Measurements from ENCODE around the gene ZFP3. TPM values are rescaled to one million over a fixed set of nuclear protein-coding genes. Genes with fewer than 3 reads are reported as not detected.
"Not testable (repeated sequence)": the region's sequence is repeated elsewhere in the genome, so short reads cannot be mapped to it uniquely, and the experiment has no call there.

Gene ZFP3
- total RNA-seq, 1 donor from 2014 or later = 0.55 TPM

DNA sequence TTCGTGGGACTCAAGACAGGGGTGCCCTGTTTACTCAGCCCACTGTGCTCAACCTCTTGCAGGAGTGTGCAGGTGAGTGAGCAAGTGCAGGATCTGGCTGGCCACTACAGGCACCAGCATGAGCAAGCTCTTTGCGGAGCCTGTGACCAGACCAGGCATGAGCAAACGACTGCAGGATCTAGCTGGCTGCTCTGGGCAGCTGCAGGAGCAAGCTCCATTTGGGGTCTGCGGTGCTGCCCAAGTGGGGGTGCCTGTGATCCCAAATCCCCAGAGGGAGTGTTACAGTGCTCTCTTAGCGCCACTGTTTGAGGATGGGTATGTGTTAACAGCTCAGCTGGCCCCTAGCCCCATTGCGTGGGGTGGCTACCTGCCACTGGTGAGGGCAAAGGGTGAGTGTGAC is 40.0 kb downstream of the ZFP3 start:
- Mint-ChIP-seq H3K4me3 (ENCODE audit: unreplicated experiment) (no peak overlapping the region), H3K4me1 (ENCODE audit: low read depth) (peaks cover 3% of the 10 kb centered on the region), H3K9me3 (ENCODE audit: low read depth) (peaks cover 6% of the 10 kb centered on the region), H3K36me3 (ENCODE audit: low read depth) (peaks cover 2% of the 10 kb centered on the region), H3K27ac (ENCODE audit: unreplicated experiment) (no peak overlapping the region), H3K27me3 (ENCODE audit: low read depth) (peaks cover 3% of the 10 kb centered on the region)
- DNase-seq (ENCODE audit: low spot score) = peak; percentile 57
- TF ChIP-seq, protein P1, sequence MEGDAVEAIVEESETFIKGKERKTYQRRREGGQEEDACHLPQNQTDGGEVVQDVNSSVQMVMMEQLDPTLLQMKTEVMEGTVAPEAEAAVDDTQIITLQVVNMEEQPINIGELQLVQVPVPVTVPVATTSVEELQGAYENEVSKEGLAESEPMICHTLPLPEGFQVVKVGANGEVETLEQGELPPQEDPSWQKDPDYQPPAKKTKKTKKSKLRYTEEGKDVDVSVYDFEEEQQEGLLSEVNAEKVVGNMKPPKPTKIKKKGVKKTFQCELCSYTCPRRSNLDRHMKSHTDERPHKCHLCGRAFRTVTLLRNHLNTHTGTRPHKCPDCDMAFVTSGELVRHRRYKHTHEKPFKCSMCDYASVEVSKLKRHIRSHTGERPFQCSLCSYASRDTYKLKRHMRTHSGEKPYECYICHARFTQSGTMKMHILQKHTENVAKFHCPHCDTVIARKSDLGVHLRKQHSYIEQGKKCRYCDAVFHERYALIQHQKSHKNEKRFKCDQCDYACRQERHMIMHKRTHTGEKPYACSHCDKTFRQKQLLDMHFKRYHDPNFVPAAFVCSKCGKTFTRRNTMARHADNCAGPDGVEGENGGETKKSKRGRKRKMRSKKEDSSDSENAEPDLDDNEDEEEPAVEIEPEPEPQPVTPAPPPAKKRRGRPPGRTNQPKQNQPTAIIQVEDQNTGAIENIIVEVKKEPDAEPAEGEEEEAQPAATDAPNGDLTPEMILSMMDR (IDR thresholded peaks at IDR 0.05) = no peak

DNA sequence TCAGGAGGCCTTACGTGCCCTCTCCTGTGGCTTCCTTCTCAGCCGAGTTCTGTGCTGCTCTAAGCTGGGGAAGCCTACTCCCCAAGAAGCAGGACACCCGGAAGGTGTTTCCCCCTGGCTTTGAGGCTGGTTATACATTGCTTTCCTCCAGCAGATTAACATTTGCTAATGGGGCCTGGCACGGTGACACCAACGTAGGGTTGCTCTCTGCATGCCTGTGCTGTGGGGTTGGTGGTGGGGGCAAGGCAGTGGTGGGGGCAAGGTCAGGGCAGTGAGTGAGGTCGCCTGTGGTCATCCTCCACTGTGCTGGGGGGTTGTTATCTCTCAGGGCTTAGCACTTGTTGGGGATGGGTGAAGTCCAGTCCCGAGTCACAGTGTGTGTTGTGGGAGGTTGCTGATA is 41.8 kb downstream of the ZFP3 start:
- Mint-ChIP-seq H3K9me3 (ENCODE audit: low read depth) (peaks cover 6% of the 10 kb centered on the region), H3K27ac (ENCODE audit: unreplicated experiment) (no peak overlapping the region), H3K4me1 (ENCODE audit: low read depth) (peaks cover 3% of the 10 kb centered on the region), H3K36me3 (ENCODE audit: low read depth) (no peaks in the 10 kb centered on the region), H3K27me3 (ENCODE audit: low read depth) (peaks cover 3% of the 10 kb centered on the region), H3K4me3 (ENCODE audit: unreplicated experiment) (no peak overlapping the region)
- TF ChIP-seq, protein P1 (IDR thresholded peaks at IDR 0.05) = no peak
- peak; percentile 25 for DNase-seq (ENCODE audit: low spot score)

DNA sequence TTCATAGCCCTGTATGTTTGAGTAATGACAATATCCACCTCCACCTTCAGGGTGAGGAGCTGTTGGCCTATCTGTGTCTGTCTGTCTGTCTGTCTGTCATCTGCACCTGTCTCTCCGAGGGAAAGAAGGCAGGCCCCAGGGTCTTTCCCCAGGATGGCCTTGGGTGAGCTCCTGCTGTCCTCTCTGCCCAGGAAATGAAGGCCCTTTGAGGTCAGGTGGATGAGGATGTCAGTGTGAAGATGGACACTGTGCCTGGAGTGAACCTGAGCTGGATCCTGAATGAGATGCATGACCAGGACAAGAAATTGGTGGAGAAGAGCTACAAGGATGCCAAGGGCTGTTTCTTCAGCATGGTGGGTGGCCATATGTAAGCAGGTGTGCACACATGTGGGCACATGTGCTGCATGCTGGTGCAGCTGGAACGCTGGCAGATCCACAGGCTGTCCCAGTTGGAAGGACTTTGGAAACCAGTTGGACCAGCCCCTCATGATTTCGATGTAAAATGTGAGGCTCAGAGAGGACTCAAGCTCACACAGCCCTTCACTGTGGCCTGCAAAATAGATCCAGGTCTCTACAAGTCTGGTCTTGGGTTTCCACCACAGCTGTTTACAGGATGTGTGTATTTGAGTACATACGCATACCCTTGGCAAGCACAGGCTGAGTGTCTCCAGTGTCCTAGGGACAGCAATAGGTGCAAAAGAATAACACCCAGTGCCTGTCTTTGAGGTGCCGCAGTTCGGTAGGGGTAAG is 42.3 kb downstream of the ZFP3 start:
- H3K4me3 Mint-ChIP-seq (ENCODE audit: unreplicated experiment) = peak overlapping the region; percentile 16
- peak; percentile 35 for DNase-seq (ENCODE audit: low spot score)
- not testable (repeated sequence) for H3K9me3 Mint-ChIP-seq (ENCODE audit: low read depth); H3K27ac Mint-ChIP-seq (ENCODE audit: unreplicated experiment); H3K27me3 Mint-ChIP-seq (ENCODE audit: low read depth); H3K4me1 Mint-ChIP-seq (ENCODE audit: low read depth); H3K36me3 Mint-ChIP-seq (ENCODE audit: low read depth)

DNA sequence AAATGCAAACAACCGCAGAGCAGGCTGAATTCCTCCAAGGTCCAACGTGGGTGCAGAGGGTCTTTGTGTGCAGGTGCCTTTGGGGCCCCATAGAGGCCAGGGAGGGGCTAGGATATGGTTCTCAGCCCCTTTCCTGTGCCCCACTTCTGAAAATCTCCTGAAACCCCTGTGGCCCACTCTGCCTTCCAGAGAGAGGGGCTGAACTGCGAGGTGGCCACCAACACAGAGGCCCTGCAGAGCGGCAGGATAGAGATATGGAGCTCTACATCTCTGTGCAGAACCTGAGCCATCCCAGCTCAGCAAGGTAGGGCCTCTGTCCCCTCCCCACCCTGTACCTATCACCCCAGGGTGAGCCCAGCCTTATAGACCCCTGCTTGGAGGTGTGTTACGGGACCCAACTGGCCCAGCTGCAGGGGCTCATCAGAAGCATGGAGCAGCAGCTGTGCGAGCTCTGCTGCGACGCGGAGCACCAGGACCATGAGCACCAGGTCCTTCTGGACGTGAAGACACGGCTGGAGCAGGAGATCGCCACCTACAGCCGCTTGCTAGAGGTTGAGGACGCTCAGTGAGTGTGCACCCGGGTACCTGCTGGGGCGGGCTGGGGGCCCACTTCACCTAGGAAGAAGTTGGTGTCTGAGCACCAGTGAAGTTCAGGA is 43.0 kb downstream of the ZFP3 start:
- no peak overlapping the region for H3K27ac Mint-ChIP-seq (ENCODE audit: unreplicated experiment)
- peaks cover 3% of the 10 kb centered on the region for H3K4me1 Mint-ChIP-seq (ENCODE audit: low read depth)
- TF ChIP-seq, protein P1 (IDR thresholded peaks at IDR 0.05) = no peak
- peak overlapping the region; percentile 75 for H3K4me3 Mint-ChIP-seq (ENCODE audit: unreplicated experiment)
- peak; percentile 76 for DNase-seq (ENCODE audit: low spot score)
- no peaks in the 10 kb centered on the region for H3K36me3 Mint-ChIP-seq (ENCODE audit: low read depth)
- peaks cover 6% of the 10 kb centered on the region for H3K9me3 Mint-ChIP-seq (ENCODE audit: low read depth)
- H3K27me3 Mint-ChIP-seq (ENCODE audit: low read depth) = peaks cover 6% of the 10 kb centered on the region

DNA sequence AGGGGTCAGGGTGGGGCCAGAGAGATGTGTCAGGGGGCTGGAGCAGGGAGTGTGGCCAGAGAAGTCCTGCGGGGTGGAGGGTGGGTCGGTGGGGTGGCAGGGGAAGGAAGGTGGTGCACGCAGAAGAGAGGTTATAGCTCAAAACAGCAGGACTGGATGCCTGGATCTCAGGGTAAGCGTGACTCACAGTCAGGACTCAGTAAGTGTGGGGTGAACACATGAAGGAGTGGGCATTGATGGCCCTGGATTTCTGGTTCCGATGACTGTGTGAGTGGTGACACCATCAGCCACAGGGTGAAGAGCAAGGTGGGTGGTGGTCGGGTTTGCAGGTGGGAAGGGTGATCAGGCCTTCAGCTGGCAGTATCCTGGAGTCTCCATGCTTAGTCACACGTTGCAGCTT is 43.8 kb downstream of the ZFP3 start:
- not testable (repeated sequence) for H3K4me1 Mint-ChIP-seq (ENCODE audit: low read depth); H3K27me3 Mint-ChIP-seq (ENCODE audit: low read depth); H3K9me3 Mint-ChIP-seq (ENCODE audit: low read depth); H3K36me3 Mint-ChIP-seq (ENCODE audit: low read depth)
- peak; percentile 27 for DNase-seq (ENCODE audit: low spot score)
- peak overlapping the region; percentile 5 for H3K27ac Mint-ChIP-seq (ENCODE audit: unreplicated experiment)
- H3K4me3 Mint-ChIP-seq (ENCODE audit: unreplicated experiment) = peak overlapping the region; percentile 75

DNA sequence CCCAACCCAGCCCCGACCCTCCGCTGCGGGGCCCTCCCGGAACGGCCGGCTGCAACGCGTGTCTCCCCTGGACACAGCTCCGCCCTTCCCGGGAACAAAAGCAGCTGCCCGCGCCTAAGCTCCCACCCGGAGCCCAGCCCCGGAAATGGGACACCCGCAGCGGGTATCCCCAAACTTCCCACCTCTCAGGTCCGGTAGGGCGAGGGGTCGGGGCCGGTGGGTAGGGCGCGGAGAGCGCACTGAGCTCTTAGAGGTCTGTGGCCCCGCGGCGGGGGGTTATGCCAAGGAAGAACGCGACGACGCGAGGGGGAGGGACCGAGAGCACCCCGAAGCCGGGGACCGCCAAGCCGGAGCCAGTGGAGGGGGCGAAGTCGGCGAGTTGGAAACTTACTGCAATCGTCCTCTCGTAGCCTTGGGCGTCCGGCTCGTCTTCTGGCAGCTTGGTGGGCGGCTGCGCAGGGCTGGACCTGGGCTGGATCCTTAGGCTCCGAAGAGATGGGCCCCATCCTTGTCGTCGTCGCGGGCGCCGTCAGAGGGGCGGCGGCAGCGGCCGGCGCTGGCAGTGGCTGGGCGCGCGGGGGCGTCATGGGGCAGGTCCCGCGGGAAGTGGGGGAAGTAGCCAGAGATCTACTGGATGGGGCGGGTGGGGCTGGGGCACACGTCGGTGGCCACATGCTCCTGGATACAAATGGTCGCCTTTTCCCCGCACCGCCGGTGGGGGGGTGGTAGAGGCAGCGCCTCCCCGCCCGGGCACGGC is 44.5 kb downstream of the ZFP3 start:
- peak; percentile 91 for DNase-seq (ENCODE audit: low spot score)
- H3K4me3 Mint-ChIP-seq (ENCODE audit: unreplicated experiment) = peak overlapping the region; percentile 75
- TF ChIP-seq, protein P1 (IDR thresholded peaks at IDR 0.05) = peak; percentile 32
- H3K27ac Mint-ChIP-seq (ENCODE audit: unreplicated experiment) = no peak overlapping the region
- peaks cover 3% of the 10 kb centered on the region for H3K4me1 Mint-ChIP-seq (ENCODE audit: low read depth)
- no peaks in the 10 kb centered on the region for H3K36me3 Mint-ChIP-seq (ENCODE audit: low read depth)
- peaks cover 16% of the 10 kb centered on the region for H3K27me3 Mint-ChIP-seq (ENCODE audit: low read depth)
- H3K9me3 Mint-ChIP-seq (ENCODE audit: low read depth) = peaks cover 6% of the 10 kb centered on the region
